HG03457 (cell line): ENCODE data around the gene LRR1.
"Not testable (repeated sequence)": the region's sequence is repeated elsewhere in the genome, so short reads cannot be mapped to it uniquely, and the experiment has no call there.

ENCODE experiments used
- ATAC-seq: cut with Tn5 transposase; IDR thresholded peaks from one replicate; pipeline ENCODE4 v1.9.1; 2021; ENCODE audit warnings: moderate number of reproducible peaks; ENCODE audit not compliant: unreplicated experiment

Gene LRR1

GRCh38 chr14:49623941-49624839, 25.4 kb downstream of the LRR1 start:
- no peak for ATAC-seq

- ATAC-seq: peak; percentile 76
These were observed 35.2 kb downstream of the LRR1 start for GRCh38 chr14:49633640-49634546.

GRCh38 chr14:49634547-49635334, 36.0 kb downstream of the LRR1 start, which contains the start of gene DNAAF2:
Gene DNAAF2, minus strand, starts transcription at chr14:49635244. Its CDS starts 95 bp downstream, at chr14:49635149.
- ATAC-seq: peak; percentile 20

GRCh38 chr14:49636866-49637265, 38.1 kb downstream of the LRR1 start:
- no peak for ATAC-seq

- no peak for ATAC-seq
These were observed 38.9 kb downstream of the LRR1 start for GRCh38 chr14:49637534-49638078.

GRCh38 chr14:49640540-49641417, 42.0 kb downstream of the LRR1 start:
- ATAC-seq: no peak

GRCh38 chr14:49641697-49642129, 43.0 kb downstream of the LRR1 start:
- ATAC-seq: no peak

GRCh38 chr14:49642163-49642562, 43.4 kb downstream of the LRR1 start:
- no peak for ATAC-seq

- ATAC-seq: no peak
These were observed 54.8 kb downstream of the LRR1 start for GRCh38 chr14:49653508-49653907.

- no peak for ATAC-seq
These were observed 55.8 kb downstream of the LRR1 start for GRCh38 chr14:49654511-49654910.

GRCh38 chr14:49657500-49657899, 58.8 kb downstream of the LRR1 start:
- ATAC-seq: not testable (repeated sequence)

- ATAC-seq: no peak
These were observed 61.1 kb downstream of the LRR1 start for GRCh38 chr14:49659526-49660455.
